VCaP (cell line): ENCODE results near the gene COL13A1.

ENCODE experiments used
- H3K27ac ChIP-seq: fragments of 450-650 bp; 2 replicates; pipeline ENCODE4 v1.5.1; 2017
- TF ChIP-seq, protein P1 (sequence below): fragments of 450-650 bp; conservative IDR thresholded peaks from 2 replicates; pipeline ENCODE4 v1.5.1; 2017; ENCODE audit warnings: mild to moderate bottlenecking, moderate library complexity

The COL13A1 gene

DNA sequence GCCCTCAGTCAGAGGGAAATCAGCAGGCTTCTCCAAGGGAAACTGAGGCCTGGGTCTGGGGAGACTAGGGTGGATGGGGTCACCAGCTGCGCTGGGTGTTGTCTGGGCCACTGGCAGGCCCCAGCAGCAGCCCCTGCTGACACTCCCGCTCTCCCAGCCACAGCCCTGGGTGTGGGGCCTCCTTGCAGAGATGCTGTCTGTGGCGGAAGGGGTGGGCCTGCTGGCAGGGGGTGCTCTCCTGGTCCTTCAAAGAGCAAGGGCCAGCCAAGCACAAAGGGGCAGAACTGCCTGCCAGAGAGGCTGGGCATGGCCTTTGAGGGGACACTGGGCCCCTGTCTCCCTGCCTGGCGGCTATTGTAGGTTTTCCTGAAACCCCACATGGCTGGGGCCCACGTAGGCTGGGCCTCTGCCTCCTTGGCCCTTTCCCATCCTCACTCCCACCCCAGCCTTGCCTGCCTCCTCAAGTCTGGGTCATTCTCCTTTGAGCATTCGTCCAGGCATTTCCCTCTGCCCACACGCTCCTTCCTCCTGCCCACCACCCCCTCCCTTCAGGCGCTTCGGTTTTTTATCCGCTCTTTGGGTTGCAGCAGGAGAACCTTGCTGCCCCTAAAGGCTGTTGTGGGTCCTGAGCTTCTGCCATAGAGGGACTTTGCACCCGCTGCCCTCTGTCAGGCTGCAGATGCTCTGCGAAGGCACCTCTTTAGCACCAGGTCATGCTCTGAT, 9.1 kb downstream of the COL13A1 start:
- no peak overlapping the region for H3K27ac ChIP-seq
- TF ChIP-seq, protein P1, sequence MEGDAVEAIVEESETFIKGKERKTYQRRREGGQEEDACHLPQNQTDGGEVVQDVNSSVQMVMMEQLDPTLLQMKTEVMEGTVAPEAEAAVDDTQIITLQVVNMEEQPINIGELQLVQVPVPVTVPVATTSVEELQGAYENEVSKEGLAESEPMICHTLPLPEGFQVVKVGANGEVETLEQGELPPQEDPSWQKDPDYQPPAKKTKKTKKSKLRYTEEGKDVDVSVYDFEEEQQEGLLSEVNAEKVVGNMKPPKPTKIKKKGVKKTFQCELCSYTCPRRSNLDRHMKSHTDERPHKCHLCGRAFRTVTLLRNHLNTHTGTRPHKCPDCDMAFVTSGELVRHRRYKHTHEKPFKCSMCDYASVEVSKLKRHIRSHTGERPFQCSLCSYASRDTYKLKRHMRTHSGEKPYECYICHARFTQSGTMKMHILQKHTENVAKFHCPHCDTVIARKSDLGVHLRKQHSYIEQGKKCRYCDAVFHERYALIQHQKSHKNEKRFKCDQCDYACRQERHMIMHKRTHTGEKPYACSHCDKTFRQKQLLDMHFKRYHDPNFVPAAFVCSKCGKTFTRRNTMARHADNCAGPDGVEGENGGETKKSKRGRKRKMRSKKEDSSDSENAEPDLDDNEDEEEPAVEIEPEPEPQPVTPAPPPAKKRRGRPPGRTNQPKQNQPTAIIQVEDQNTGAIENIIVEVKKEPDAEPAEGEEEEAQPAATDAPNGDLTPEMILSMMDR = no peak

DNA sequence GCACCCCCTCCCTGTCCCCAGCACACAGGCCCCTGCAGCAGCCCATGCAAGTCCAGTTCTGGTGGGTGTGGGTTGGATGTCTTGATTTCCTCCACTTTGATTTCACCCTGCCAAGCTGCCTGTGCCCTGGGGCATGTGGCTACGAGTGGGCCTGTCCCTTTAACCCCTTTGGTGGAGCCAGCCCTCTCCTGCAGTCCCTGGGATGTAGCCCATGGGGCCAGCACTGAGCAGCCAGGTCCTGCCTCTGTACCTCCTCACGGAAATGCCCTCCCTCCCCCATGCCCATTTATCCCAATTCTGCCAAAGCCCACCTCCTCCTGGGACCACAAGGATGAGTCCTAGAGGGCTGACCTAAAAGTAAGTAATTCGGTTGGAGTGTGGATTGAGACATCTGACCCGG, 11.9 kb downstream of the COL13A1 start:
- TF ChIP-seq, protein P1 = no peak
- no peak overlapping the region for H3K27ac ChIP-seq

DNA sequence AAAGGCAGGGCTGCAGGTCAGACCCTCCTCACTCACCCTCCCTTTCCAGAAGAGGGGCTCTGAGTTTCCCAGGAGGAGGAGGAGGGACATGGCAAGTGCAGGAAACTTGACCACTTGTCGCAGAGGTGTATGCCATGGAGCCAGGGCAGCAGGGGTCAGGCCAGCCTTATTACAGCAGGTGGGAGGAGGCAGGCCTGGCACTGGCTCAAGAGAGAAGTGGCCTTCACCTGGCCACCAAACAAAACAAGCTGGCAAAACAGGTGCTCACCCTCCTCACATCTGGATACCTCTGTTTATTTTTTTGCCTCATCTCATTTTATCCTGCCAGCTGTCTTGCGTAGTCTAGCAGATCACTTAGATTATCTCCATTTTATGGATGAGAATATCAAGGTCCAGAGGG, 12.5 kb downstream of the COL13A1 start:
- TF ChIP-seq, protein P1 = no peak
- no peak overlapping the region for H3K27ac ChIP-seq

DNA sequence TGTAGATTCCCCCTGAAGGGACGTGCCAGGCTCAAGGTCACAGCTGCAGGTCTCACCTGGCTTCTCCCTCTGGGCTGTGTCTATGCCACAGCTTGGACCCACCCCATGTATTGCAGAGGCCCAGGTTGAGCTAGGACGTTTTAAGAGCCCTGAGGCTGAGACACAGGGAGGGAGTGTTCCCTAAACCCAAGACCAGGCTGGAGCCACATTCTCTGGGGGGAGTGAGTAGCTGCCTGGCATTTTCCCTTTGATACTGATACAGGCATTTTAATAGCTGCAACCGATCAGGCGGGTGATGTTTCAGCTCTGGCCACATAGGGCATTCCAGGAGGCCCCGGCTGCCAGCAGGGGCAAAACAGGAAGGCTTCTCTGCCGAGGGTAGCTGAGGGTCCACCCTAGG, 13.4 kb downstream of the COL13A1 start:
- no peak overlapping the region for H3K27ac ChIP-seq
- TF ChIP-seq, protein P1 = no peak

DNA sequence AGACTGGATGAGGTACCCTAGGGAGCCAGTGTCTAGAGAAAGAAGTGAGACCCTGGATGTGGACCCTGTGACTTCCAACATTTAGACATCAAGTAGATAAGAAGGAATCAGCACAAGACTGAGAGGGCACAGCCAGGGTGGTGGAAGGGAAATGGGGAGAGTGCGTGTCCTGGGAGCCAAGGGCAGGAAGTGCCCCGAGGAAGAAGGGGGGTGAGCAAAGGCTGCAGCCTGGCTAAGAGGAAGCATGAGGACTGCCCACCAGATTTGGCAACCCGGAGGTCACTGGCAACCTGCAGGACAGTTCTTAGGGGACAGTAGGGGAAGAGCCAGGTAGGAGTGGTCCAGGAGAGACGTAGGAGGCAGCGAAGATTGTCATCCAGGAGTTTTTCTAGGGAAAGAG, 14.8 kb downstream of the COL13A1 start:
- no peak overlapping the region for H3K27ac ChIP-seq
- TF ChIP-seq, protein P1 = no peak

DNA sequence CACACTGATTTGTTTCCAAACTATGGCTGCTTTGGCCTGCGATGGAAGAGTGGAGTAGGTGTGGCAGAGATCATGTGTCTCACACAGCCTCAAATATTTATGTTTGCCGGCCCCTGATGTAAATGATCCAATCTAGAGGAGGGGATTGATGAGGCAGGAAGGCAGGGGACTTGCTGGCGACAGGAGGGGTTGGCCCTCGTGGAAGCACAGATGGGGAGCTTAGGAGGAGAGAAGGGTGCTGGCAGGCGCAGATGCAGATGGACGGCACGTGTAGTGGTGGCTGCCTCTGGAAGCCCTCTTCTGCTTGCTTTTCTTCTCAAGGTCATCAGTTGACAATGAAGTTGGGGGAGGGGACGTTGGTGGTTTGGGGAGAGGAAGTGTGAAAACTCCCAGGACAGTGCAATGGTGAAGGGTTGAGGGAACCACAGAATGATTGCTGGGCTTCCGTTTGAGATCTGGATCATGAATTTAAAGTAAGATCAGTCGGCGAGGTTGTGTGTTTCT, 15.4 kb downstream of the COL13A1 start:
- no peak overlapping the region for H3K27ac ChIP-seq
- TF ChIP-seq, protein P1 = no peak

DNA sequence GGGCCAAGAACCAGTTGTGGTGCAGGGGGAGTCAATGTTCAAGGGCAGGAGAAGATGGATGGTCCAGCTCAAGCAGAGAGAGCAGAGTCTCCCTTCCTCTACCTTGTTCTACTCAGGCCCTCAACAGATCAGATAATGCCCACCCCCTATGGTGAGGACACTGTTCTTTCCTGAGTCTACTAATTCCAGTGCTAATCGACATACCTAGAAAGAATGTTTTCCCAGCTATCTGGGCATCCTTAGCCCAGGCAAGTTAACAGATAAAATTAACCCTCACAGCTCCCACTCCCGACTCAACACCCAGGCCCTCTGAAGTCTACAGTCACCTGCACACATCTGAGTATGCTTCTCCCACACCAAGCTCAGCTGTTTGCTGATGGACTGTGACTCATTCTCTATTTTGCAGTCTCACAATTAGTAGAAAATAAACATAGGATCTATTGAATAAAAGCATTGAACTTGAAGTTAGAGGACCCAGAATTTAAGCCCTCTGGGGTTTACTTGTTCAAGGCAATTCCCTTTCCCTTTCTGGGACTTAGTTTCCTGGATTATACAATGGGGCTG, 17.1 kb downstream of the COL13A1 start:
- TF ChIP-seq, protein P1 = no peak
- no peak overlapping the region for H3K27ac ChIP-seq
